Activated gamma-delta T cell treated with Interleukin-2 at 50 U/mL for 16 hours (primary cell): ENCODE data around the gene CARD14.

ENCODE experiments used
- DNase-seq: peaks from one replicate; pipeline ENCODE4 v3.0.0-alpha.2; 2020

CARD14 gene

GRCh38 chr17:80169784-80170500 lies at the start of gene CARD14:
Gene CARD14, plus strand, starts transcription at chr17:80170030. Its CDS starts 11,409 bp downstream, at chr17:80181439.
- no peak for DNase-seq

- no peak for DNase-seq
Observed at GRCh38 chr17:80122026-80122575, 47.7 kb upstream of the CARD14 start.

DNA sequence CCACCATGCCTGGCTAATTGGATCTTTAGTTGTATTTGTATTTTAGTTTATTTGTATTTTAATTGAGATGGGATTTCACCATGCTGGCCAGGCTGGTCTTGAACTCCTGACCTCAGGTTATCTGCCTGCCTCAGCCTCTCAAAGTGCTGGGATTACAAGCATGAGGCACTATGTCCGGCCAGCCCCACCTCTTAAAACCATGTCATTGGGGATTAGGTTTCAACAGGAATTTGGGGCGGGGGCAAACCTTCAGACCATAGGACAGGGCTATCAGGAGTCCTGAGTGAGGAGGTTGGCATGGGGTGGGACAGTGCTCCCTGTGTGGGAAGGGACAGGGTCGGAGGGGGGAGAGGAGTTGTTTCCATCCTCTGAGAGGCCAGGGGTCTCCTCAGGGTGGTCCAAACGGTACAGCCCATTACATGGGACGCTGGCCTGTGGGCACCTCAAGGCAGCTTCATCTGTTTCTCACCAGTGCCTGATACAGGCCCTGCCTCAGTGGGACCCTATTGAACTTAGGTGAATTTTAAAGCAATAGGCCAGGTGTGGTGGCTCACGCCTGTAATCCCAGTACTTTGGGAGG lies 46.8 kb upstream of the CARD14 start:
- no peak for DNase-seq

GRCh38 chr17:80123791-80124190 lies 46.0 kb upstream of the CARD14 start:
- DNase-seq, result no peak

- no peak for DNase-seq
Observed at GRCh38 chr17:80124351-80124981, 45.4 kb upstream of the CARD14 start.

DNA sequence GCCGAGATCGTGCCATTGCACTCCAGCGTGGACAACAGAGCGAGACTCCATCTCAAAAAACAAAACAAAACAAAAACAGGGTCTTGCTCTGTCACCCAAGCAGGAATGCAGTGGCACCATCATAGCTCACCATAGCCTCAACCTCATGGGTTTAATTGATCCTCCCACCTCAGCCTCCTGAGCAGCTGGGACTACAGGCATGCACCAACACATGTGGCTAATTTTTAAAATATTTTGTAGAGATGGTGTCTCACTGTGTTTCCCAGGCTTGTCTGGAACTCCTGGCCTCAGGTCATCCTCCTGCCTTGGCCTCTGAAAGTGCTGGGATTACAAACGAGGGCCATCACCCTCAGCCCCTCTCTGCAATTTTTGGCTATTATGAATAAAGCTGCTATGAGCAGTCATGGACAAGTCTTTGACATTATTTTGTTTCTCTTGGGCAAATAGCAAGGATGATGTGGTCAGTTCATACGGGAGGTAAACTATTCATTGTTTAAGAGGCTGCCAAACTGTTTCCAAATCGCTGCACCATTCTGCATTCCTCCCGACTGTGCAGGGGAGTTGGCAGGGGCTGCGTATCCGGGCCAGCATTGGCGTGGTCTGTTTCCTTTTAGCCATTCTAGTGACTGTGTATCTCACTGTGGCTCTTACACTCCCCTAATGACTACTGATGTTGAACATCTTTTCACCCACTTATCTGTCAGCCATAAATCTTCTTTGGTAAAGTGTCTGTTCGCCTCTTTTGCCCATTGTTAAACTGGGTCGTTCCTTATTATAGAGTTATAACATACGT lies 44.0 kb upstream of the CARD14 start:
- no peak for DNase-seq

DNA sequence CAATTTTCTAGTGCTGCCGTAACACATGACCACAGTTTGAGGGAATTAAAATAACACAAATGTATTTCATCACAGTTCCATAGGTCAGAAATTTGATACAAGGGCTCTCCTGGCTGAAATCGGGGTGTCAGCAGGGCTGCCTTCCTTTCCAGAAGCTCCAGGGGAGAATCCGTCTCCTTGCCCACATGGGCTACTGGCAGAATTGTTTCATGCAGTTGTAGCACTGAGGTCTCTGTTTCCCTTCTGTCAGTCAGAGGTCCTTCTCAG lies 43.4 kb upstream of the CARD14 start:
- DNase-seq, result no peak

DNA sequence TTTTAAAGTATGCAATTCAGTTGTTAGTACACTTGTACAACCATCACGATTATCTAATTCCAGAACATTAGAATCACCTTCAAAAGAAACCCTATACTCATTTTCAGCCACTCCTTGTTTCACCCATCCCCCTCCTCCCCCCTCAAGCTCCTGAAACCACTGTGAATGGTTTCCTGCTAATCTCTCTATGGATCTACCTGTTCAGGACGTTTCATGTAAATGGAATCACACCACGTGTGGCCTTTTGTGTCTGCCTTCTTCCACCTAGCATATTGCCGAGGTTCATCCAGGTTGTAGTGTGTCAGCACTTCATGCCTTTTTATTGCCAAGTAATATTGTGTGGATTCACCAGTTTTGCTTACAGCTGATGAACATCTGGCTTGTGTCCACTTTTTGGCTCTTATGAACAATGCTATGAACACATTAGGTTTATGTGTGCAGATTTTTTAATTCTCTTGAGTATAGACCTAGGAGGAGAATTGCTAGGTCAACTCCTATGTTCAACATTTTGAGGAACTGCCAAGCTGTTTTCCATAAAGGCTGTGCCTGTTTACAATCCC lies 40.7 kb upstream of the CARD14 start:
- DNase-seq, result no peak

GRCh38 chr17:80130992-80131391 lies 38.8 kb upstream of the CARD14 start:
- DNase-seq, result no peak

DNA sequence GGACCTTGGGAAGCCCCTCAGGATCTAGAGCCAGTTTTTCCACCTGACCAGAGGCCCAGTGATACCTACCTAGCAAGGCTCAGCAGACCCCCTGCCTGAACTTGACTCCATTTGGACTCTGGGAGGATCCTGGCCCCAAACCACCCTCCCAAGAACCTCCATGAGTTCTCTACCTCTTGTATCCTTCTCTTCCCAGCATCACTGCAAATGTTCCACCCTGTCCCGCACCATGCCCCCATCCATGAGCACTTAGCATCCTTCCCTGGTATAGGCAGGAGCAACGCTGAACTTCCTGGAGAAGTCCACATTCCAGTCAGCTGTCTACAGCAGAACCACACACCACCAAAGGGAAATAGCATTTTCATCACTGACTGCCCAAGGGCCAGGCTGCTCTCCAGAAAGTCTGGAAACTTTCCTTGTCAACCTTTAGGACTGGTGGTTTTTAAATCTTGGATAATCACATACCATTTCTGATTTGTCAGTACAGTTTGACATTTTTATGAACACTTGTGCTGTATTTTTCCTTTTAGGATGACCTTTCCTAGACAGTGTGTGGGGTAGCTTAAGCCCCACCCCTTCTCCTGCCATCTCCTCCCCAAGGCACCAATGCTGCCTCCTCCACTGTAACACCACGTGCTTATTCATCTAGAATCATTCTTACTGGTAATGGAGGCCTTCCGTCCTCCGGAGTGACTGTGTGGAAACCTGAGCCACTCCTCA lies 36.8 kb upstream of the CARD14 start:
- DNase-seq, result no peak

- no peak for DNase-seq
Observed at GRCh38 chr17:80133626-80133970, 36.2 kb upstream of the CARD14 start.

GRCh38 chr17:80137131-80137530 lies 32.7 kb upstream of the CARD14 start:
- DNase-seq, result no peak

DNA sequence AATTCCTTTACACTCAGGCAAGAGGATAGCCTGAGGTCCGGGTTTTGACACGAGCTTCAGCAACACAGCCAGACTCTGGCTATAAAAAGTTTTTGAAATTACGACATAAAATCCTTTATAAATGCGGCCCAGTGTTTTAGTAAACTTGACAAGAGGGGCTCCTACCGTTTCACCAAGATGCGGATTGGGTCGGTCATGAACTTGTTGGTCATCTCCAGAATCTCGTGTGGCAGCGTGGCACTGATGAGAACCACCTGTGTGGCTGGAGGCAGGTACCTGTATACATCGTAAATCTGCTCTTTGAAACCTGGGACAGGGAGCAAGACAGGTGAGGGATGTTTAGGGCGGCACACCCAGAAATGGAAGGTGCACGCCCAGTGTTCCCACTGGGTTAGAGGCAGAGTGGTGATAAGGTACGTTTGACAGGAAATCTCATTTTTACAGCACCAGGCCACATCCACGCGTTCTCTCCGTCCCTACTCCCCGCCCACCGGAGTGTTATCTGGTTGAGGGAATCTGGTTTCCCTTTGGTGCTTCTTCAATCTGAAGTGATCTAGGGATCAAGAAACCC lies 30.9 kb upstream of the CARD14 start:
- no peak for DNase-seq

- no peak for DNase-seq
Observed at GRCh38 chr17:80141463-80142165, 28.2 kb upstream of the CARD14 start.

DNA sequence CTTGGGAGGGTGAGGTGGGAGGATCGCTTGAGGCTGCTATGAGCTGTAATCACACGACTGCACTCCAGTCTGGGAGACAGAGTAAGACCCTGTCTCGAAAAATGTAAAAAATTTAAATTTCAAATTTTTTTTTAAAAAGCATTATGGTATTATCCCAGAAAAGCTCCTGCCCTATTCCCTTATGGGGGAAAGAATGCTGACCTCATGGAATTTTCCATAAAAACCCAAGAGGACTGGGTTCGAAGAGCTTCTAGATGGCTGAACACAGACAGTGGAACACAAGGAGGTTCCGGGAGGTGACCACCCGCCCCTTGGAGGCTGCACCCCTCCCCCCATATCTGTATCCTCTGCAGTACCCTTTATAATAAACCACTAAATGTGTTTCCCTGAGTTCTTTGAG lies 26.9 kb upstream of the CARD14 start:
- no peak for DNase-seq

DNA sequence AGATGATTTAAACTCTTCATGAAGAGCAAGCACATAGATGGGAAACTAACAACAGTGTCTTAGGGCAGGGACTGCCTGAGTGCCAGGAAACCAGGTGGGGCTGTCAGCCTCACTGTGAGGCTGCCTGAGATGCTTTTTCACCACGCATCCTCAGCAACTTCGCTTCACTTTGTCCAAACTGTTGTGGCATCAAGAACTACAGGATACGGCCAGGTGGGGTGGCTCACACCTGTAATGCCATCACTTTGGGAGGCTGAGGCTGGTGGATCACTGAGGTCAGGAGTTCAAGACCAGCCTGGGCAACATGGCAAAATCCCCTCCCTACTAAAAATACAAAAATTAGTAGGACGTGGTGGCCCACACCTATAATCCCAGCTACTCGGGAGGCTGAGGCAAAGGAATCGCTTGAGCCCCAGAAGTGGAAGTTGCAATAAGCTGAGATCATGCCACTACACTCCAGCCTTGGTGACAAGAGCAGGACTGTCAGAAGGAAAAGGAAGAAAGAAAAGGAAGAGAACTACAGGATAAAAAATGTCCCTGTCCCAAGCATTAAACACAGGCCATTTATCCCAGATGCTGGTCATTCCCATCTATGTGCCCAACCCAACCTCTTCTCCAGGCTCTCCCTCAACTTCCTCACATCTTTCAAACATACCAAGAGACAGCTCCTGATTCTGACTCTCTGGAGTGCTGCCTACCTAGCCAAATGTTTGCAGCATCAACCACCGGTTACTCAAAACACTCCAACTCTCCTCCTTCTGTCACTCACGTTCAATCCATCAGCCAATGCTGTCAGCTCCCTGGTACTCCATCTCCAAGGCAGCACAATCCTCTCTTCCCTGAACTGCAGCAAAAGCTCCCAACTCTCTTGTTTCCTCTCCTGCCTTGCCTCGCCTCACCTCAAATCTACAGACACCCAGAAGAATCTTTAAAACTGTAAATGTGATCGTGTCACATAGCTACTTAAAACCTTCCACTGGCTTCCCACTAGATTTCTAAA lies 24.5 kb upstream of the CARD14 start:
- DNase-seq, result no peak

DNA sequence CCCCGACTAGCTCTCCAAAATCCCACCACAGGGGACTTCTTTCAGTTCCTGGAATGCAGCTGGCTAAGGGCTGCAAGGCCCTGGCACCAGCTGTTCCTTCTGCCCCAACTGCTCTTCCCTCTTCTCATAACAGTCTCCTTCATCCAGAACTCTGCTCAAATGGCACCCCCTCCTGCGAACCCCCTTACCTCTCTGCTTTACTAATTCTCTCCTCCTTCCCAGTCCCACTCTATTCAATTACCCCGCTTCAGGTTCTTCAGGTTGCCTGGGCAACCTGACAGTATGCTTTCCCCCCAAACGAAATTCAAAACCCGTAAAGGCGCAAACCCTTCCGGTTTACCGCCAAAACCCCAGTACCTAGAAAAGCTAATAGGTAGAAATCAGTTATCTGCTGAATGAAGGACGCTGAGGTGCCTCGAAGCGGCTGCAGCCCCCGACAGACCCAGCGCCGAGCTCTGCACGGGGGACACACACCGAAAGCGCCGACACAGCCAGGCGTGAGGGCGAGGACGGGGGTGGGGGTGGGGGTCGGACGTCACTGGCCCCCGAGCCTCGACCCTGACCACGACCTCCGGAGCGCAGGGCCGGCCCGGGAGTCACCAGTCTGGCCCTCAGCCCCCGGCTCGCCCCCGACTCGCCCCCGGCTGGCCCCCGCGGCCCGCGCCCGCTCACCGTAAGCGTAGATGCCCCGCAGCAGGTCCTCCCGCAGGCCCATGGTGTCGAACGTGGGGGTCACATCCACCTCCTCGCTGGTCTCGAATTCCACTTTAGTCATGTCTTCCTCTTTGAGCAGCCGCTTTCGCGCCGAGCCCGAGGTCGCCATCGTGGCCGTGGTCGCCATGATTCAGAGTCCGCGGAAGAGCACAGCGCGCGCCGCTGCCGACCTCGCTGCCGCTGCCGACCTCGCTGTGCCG lies 23.5 kb upstream of the CARD14 start:
- DNase-seq, result no peak

GRCh38 chr17:80147035-80147822 lies 22.6 kb upstream of the CARD14 start, which contains the start of gene EIF4A3:
Gene EIF4A3, minus strand, starts transcription at chr17:80147128. Its CDS starts 167 bp downstream, at chr17:80146961.
- peak; percentile 95 for DNase-seq
